Measurements from ENCODE around the gene DDX49.

DDX49 gene

GRCh38 chr19:18924684-18925213 lies 5.2 kb downstream of the DDX49 start:
- no peak for DNase-seq (ENCODE audit: low read depth)
- H3K4me3 ChIP-seq (ENCODE audit: control insufficient read depth, low read depth, low read length): no peak overlapping the region
- no peak for TF ChIP-seq CTCF (conservative IDR thresholded peaks at IDR 0.05; ENCODE audit: control insufficient read depth, insufficient read depth, low read depth, low read length)

GRCh38 chr19:18928018-18928805 lies 8.7 kb downstream of the DDX49 start:
- no peak for DNase-seq (ENCODE audit: low read depth)
- H3K4me3 ChIP-seq (ENCODE audit: control insufficient read depth, low read depth, low read length): no peak overlapping the region
- TF ChIP-seq CTCF (conservative IDR thresholded peaks at IDR 0.05; ENCODE audit: control insufficient read depth, insufficient read depth, low read depth, low read length): no peak

- TF ChIP-seq CTCF (conservative IDR thresholded peaks at IDR 0.05; ENCODE audit: control insufficient read depth, insufficient read depth, low read depth, low read length): no peak
- DNase-seq (ENCODE audit: low read depth): no peak
These were observed 9.8 kb downstream of the DDX49 start for GRCh38 chr19:18929311-18929710.

GRCh38 chr19:18931316-18932162 lies 12.0 kb downstream of the DDX49 start:
- H3K4me3 ChIP-seq (ENCODE audit: control insufficient read depth, low read depth, low read length): no peak overlapping the region
- DNase-seq (ENCODE audit: low read depth): no peak

More at GRCh38 chr19:18929311-18929710, 9.8 kb downstream of the DDX49 start:
- H3K4me3 ChIP-seq (ENCODE audit: control insufficient read depth, low read depth, low read length): no peak overlapping the region

GRCh38 chr19:18932216-18932841 lies 12.8 kb downstream of the DDX49 start:
- DNase-seq (ENCODE audit: low read depth): peak; percentile 52
- TF ChIP-seq CTCF (conservative IDR thresholded peaks at IDR 0.05; ENCODE audit: control insufficient read depth, insufficient read depth, low read depth, low read length): no peak
- H3K4me3 ChIP-seq (ENCODE audit: control insufficient read depth, low read depth, low read length): no peak overlapping the region

More at GRCh38 chr19:18931316-18932162, 12.0 kb downstream of the DDX49 start:
- TF ChIP-seq CTCF (conservative IDR thresholded peaks at IDR 0.05; ENCODE audit: control insufficient read depth, insufficient read depth, low read depth, low read length): no peak

GRCh38 chr19:18933297-18933696 lies 13.8 kb downstream of the DDX49 start:
- no peak for DNase-seq (ENCODE audit: low read depth)
- TF ChIP-seq CTCF (conservative IDR thresholded peaks at IDR 0.05; ENCODE audit: control insufficient read depth, insufficient read depth, low read depth, low read length): no peak
- H3K4me3 ChIP-seq (ENCODE audit: control insufficient read depth, low read depth, low read length): no peak overlapping the region
